GM12872 (cell line): Measurements from ENCODE around the gene KLK12.
A peak's percentile ranks its signal among the peaks of the same experiment; 100 is the strongest.

Experiments used
- CTCF ChIP-seq: IDR thresholded peaks from 3 replicates; pipeline ENCODE4 v1.5.1; 2011; ENCODE audit warnings: low read depth, mild to moderate bottlenecking, low read length, moderate library complexity; ENCODE audit not compliant: insufficient read depth

Gene KLK12

GRCh38 chr19:51023946-51024345 lies 10.9 kb downstream of the KLK12 start:
- no peak for TF ChIP-seq CTCF

- no peak for TF ChIP-seq CTCF
Observed at GRCh38 chr19:51022526-51022925, 12.3 kb downstream of the KLK12 start.

- TF ChIP-seq CTCF = peak; percentile 65
Observed at GRCh38 chr19:51020988-51021651, 13.7 kb downstream of the KLK12 start.

GRCh38 chr19:51019544-51019925 lies 15.3 kb downstream of the KLK12 start, which contains the start of gene KLK10:
KLK10 (minus strand) TSS chr19:51019709; CDS start chr19:51019130, 579 bp downstream.
- TF ChIP-seq CTCF = no peak

- TF ChIP-seq CTCF = no peak
Observed at GRCh38 chr19:51018745-51019543, 15.9 kb downstream of the KLK12 start.

DNA sequence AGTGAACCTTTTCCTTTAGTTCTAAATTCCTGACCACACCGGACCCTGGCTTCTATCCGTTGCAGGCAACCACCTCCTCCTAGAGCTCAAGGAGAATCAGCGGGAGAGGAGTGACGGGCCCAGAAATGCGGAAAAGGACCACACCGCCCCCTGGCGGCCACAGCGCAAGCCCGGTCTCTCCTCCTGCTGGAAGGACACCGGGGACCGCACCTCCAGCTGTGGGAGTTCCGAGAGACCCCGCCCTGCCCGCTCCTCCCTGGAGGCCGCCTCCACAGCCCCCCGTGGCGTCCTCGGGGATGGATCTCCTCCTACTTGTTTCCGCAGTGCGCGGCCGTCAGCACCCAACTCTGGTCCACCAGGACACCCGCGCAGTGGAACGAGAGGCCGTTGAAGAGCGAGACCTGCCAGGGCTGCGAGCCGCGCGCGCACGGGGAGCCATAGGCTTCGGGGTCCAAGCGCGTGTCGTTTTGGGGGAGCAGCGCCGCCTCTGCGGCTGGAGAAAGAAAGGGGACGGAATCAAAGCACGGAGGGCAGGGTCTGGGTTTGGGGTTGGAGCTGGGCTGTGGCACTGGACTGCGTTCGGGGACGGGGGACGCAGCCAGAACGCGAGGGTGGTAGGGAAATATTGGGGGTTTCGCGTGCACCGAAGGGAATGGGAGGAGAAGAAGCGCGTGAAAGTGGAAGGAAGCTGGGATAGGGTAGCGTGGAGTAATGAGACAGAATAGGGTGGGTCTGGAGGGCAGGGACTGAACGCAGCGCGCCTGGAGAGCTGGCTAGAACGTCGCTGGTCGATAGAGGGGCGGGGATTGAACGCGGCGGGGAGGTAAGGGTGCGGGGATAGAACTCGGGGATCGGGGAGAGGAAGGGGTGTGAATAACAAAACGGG lies 17.8 kb downstream of the KLK12 start:
- peak; percentile 52; the same call in 2 of the 3 replicates for TF ChIP-seq CTCF
